SIG-M5 (cell line): Measurements from ENCODE around the gene HLTF.

Source experiments
- DNase-seq: peaks from one replicate; lab custom pipeline; 2025; lab: John Stamatoyannopoulos, UW

The HLTF gene

DNA sequence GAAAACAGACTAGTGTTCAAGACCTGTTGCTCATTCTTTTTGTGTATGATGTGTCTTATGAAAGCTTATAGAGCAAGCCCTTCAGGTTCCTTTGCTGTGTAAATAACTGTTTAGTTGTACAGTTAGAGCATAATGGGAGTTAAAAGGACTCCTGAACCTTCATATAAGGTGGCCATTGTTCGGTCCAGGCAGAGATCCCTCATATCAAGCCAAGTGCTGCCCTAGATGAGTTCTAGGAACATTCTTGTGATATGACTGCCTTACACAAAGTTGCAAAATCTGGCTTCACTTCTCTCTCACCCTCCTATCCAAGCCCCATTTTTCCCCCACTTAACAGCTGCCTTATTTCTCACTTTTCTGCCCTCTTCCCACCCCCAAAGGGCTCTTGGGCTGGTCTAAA, 68.1 kb downstream of the HLTF start:
- DNase-seq: no peak

DNA sequence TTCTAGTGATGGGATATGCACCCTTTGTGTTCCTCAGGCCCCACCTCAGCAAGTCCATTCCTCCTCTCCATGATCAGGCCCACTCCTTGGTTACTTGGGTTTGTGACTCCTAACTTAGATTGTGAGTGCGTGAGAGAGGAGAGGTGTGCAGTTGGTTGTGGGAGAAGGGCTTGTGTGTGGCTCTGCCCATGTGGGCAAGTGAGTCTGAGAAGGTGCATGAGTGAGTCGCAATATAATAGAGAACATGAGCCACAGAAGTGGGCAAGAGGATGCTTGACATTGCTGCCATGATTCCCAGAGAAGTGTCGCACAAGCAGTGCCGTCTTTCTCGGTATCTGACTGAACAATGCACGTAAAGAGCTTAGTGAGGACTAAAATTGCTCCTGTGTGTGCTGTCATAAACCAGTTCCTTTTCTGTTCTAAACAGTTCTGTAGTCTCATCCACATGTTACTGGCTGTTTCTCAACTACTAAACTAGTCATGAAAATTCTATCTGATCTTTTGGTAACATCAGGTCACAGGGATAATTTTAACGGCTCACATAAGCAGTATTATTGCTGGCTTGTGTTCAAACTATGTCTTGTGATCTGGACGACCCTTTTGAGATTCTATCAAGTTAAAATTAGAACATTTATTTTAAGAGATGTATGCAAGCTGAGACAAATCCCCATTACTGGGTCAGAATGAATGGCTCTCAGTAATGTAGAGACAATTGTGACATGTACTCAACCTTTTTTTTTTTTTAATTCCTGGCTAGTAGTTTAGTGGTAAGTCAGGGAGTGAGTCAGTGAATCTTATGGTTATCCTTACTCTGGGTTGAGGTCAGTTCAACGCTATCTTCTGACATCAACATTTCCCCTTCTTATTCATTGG, 69.4 kb downstream of the HLTF start:
- no peak for DNase-seq

DNA sequence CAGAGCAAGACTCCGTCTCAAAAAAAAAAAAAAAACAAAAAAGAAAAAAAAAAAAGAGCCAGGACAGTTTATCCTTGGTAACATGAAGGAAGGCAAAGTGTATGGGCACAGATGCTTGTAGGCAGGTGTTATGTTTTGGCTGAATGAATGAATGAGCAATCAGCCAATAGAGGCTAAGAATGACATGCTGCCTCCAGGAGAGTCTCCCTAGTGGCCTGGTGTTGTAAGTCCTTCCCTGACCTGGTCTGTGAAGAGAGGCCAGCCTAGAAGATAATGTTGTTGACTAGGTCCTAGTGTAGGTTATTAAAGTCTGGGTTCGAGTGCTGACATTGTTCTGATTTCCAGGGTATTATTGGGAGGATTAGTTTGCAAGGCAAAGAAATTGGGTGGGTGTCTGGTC, 70.1 kb downstream of the HLTF start:
- no peak for DNase-seq

DNA sequence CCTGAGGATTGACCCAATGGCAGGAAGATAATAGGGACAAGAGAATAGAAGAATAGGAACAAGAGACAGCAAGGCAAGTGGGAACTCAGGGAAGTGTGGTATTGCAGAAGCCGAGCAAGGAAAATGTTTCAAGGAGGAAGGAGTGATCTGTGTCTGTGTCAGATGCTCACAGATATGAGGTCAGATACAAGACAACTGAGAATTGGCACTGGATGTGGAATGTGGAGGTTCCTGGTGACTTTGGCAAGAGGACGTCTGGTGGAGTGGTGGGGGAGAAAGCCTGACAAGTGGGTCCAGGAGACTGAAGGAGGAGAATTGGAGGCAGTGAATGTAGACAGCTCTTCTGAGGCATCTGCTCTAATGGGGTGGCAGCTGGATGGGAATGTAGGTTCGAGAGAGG, 70.9 kb downstream of the HLTF start:
- DNase-seq: no peak

DNA sequence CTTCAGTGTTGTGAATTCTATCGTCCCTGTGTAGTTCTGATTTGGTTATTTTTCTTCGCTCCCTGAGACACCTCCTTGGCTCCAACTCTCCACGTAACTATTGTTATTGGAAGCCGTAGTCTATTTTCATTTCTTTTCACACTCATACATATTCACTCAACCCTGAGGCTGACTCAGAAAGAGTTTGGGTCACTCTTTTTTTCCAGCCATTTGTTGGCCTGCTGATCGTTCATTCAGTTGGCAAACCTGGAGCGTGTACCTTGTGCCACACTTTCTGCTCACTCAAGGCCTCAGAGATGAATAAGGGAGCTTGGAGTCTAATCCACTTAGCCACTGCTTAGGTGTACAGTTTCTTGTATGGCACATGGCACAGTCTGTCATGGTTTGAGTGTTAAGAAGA, 72.6 kb downstream of the HLTF start:
- no peak for DNase-seq

DNA sequence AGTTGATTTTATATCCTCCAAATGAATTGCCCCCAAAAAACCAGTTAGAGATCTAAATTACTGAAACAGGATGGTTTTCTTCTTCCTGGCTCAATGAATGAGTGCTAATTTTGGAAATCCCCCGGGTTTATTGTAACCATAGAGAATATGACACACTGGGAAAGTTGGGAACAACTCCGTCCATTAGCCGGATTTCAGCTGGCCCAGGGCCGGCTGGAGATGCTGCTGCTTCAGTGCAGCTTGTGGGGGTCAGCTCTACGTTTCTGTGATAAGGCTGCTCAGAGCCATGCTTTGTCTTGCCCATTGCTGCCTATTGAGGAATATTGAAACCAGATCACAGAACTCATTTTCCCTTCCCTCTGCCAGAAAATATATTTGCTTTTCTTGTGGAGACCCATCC, 74.7 kb downstream of the HLTF start:
- DNase-seq: no peak

DNA sequence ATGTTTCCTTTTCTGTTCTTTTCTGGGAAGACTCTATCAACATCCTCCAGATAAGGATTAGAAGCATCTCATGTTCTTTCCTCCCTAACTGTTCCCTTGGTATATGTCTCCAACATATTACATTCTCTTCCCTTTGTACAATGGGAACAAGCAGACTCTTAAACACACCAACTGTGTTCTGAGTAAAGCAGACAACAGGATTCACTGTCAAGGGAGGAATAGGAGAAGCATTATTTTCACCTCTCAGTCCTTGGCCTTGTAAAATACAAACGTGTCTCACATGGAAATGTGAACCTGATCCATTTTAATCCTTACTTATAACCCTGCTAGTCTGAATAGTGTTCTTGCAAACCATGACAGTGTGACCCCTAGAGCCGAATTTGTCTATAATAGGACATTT, 75.4 kb downstream of the HLTF start:
- DNase-seq: no peak

DNA sequence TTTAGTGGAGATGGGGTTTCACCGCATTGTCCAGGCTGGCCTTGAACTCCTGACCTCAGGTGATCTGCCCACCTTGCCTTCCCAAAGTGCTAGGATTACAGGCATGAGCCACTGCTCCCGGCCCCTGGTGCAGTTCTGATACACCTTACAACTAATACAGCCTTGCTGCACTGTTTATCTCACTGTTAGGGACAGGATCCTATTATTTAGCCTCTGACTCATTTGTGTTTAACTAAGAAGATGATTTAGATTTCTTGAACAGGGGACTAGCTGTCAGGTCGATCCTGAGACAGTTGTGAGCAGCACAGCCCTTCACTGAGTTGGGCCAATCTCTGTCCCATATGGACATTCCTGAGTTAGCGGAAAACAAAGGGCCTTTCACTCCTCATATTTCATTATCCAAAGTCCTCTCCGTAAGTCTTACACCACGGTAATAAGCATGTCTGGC, 75.8 kb downstream of the HLTF start:
- no peak for DNase-seq

DNA sequence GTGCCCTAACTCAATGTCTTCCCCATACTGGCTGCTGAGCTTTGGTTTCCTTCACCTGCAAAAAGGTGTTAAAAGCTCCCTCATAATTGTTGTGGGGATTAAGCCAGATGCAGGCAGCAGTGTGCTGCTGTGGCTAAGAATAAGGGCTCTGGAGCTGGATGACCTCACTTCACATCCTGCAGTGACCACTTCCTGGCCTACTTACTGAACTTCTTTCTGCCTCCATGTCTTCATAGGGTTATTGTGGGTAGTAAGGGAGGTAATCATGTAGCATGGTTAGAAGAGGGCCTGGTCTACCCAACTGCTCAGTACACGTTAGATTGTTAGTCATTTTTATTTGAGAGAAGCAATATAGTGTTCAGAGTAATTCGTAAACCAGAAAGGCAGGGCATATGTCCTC, 76.6 kb downstream of the HLTF start:
- no peak for DNase-seq

DNA sequence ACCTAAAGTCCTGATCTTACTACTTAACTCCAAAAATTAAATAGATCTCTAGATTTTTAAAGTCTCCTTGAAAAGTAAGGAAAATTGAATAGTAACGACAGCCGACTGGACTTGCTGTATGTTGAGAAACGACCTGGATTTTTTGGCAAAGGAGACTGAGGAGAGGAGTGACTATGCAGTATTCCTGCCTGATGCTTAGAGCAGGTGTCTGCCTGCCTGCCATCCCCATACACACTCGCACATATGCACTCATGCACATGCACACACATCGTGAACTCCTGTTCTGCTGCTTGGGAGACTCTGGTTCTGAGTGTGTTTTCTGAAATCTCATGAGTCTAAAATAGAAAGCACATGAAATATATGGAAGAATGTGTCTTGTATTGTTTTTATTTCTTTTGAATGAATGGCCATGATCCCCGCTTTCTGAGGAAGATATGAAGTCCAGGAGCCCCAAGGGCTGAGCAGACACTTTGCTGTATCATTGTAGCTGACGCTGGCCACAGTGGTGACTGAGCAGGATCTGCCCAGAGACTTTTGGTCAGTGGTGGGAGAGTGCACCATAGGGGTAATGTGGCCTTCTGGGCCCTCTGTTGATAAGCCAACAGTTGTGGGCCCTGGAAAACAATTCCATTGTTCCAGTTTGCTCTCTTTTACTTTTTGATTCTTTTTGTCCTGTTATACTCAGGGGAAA, 78.6 kb downstream of the HLTF start:
- DNase-seq: no peak

DNA sequence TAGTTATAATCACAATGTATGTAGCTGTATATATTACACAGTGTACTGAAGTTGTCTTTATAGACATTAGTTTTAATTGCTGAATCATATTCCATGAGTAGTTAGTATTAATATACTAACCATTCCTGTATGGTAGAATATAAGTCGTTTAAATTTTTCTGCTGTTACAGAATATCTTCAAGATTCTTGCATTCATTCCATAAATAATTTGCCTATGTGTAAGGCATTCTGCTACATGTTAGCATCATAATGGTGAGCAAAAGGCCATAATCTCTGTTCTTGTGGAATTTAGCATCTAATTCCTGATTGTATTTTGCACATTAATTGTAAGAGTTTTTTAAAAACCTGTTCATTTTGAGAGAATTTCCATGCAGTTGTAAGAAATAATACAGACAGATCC, 80.9 kb downstream of the HLTF start:
- DNase-seq: no peak

DNA sequence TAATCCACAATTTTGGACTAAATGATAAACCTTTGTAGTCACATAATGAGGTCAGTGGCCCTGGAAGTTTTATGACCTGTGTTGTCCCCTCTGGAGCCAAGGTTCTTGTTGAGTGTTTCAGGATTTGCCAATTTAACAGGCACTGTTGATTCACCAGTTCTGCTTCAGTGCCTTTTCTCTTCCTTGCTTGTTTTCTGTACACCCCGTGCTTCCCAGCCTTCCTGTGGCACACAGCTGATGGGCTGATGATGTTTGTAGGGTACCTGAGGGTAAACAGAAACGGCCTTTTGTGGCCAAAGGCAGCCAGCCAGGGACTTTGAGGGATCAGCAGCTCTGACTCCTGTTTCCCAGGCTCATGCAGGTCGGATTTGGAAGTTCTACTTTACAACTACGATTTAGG, 81.7 kb downstream of the HLTF start:
- DNase-seq: no peak

DNA sequence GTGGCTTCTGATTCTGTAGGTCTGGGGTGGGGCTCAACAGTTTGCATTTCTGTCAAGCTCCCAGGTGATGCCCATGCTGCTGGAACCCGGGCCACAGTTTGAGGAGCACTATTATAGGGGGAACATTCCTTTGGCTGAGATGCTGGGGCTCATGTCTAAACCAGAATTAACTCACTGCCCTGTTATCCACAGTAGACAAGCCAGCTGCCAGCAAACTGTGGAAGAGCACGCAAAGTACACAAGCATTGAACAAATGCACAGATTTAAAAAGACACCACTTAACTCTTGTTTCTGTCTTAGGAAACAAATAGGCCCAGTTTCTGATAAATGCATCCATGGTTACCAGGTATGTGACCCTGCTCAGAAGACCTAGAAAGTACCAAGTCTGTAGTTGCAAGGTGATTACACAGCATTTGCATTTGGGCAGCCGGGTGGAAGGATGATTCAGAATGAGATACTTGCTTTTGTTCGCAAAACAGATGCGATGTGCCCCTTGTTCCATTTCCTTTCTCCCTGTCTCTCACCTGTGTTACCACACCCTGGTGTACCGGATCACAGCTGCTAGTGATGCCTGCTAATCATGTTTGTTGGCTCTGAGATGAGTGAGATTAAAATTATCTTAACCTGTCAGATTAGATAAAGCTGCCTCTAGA, 82.6 kb downstream of the HLTF start:
- DNase-seq: no peak

DNA sequence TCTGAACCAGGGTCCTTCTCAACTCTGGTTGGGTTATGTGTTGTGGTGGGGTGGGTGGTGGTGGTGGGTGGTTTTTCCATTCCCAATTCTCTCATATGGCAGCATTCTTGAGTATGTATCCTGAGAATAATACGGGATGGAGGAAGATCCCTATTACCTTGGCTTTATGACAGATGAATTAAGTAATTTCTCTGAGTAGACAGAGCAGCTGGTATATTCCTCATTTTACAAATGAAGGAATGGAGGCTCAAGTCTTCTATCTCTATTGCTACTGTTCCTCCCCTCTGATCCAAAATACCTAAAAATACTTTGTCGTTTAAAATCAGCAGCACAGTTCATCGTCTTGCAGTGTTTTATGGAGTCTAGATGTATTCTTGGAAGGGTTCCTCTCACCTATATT, 84.6 kb downstream of the HLTF start:
- no peak for DNase-seq

DNA sequence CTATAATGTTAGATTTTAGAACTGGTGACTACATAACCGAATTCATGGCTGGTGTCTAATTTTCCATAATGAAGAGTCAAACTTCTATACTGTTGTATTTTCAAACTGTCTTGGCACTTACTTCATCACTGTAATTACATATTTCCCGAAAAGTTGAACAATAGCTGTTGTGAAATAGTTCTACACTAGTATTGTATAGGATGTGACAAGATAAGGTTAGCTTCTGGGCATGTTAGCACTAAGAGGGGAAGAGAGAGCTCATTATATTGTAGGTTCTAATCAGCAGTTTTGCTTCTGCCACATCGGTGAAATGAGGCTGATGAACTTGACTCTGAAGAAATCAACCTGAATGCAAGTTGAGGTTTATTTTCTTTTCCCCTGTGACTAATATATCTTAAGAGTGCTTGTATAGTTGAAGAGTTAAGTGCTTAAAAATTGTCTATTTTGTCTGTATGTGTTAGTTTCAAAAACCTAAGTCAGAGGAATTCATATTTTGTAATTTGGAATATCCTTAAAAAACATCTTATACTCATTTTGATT, 86.1 kb downstream of the HLTF start:
- DNase-seq: no peak

DNA sequence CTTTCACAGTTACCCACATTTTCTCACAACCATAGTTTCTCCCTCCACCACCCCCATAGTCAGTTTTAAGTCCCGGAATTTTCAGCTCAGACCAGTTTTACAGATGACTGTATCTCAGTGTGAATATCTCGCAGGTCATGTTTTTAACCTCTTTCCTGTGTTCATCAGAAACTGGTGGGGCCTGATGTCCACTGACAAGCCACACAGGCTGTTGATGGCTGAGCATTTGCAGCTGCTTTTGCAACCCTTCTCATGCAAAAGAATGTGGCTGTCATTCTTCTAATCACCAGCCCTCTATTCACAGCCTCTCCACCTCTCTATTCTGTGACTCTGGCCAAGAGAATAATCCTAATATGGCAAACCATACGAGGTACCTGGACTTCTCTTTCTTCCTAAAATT, 86.5 kb downstream of the HLTF start:
- no peak for DNase-seq

DNA sequence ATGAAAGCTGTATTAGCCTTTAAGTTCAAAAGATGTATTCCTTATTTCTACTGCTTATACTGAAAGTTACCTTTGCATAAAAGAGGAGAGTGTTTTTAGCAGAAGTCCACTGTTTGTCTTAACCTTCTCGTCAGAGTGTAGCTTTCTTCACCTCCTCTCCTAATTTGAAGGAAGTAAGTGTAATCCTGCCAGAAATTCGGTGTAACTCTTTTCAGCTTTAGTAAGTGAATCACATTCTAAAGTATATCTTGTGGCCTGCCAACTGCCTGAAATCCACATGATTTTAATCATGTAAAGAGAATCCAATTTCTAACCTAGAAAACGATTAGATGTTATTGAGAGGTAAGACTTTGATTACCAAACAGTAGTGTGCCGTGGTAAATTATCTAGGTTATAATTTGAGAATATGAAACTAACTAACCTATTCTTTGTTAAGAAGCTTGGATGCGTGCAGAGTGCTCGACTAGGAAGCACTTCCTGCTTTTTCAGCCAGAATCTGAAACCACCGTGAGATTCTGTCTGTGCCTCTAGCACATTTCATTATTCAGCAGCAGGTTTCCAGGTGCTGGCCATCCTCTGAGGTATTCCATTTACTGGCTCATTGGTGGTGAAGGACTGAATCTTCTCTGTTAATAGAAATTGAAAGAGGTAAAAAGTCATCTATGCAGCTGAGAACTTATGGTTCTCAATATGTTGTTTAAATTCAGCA, 87.5 kb downstream of the HLTF start:
- no peak for DNase-seq

DNA sequence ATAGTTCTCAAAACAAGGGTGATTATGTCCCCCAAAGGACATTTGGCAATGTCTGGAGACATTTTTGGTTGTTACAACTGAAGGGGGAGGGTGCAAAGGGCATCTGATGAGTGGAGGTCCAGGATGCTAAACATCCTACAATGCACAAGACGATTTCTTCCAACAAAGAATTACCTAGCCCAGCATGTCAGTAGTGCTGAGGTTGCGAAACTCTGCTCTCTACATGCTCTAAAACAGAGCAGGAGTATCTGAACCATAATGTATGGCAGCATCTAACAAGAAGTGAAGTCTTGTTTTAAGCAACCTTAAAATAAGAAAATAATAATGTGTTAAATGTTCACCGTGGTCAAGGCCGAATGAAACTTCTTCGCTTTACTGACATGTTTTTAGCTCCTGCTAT, 88.0 kb downstream of the HLTF start:
- no peak for DNase-seq

DNA sequence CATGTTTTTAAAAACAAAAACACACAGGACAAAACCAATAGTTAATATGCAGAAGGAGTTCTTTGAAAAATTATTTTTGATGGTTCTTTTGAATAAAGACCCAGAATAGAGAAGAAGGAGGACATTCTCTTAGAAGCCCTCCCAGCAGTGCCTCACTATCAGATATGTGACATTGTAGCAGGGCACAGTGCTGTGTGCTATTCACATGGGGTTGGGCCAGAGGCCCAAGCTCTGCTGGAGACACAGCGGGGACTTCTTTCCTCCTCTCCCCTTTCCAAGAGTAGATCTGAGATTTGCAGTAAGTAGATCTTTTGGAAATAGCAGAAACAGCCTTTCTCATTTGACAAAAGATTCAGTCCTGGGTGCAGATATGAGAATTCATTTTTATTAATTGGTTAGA, 88.7 kb downstream of the HLTF start:
- no peak for DNase-seq

DNA sequence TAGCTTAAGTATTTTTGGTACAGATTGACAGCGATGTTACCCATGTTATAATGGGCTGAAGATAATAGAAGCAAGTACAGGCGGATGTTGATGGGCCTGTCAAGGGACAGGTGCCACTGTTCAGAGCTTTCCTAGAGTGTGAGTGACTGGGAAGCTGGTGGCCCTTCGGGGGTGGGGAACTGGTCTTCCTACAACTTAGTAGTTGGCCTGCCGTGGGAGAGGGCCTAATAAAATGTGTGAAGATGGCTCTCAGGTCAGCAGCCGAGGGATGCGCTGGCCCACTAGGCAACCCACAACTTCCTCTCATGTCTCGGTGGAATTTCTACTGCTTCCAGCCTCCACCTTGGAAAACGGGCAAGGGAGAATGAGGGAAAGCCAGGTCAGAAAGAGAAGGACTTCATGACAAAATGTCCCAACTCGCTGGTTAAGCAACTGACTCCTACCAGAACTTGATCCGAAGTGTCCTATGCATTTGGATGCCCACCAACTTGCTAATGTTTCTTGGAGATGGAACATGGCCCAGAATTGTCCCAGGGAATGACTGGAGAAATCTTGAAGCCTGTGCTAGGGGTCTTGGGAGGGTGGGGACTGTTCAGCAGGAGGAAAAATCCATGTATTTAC, 93.6 kb downstream of the HLTF start:
- no peak for DNase-seq

DNA sequence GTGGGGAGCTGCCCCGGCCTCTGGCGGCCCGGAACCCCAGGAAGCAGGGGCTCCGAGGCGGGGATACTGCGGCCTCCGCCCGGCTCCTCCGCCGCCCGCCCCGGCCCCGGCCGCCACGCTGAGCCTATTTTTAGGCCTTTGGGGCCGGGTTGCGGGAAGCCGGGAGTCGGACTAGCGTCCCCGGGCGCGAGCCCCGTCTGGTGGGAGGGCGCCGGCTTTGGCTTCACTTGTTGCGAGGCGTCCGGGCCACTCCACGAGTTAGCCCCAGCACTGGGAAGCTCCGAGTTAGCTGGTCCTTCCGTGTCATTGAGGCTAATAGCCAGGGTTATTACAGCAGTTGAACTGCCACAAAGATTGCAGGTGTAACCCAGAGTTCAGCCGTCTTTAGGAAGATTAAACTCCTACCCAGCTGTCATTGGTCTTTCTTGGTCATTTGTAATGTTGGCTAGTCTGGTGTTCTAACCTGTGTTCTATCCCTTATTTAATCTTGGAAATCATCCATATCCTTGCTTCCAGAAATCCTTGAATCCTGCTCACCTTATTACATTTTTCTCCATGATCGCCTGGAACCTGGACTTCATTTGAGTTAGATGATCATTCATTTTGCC, 94.2 kb downstream of the HLTF start:
- DNase-seq: no peak
